GM23338 (cell line): ENCODE data around the gene KRTAP4-3. TPM values are rescaled to one million over a fixed set of nuclear protein-coding genes. Genes with fewer than 3 reads are reported as not detected.

Source experiments
- ATAC-seq: fragments of 200-7000 bp; cut with Tn5 transposase; 3 replicates; pipeline ENCODE4 v1.9.1; 2020
- DNase-seq: peaks from one replicate; pipeline ENCODE4 v3.0.0-alpha.2; 2015; ENCODE audit warnings: low spot score
- H2AFZ ChIP-seq: fragments of 200-600 bp; sonication (generic); 2 replicates; pipeline ENCODE4 v1.8.0; 2016; ENCODE audit warnings: antibody characterized with exemption, mild to moderate bottlenecking, moderate library complexity
- H3F3A ChIP-seq: fragments of 200-600 bp; sonication (generic); replicated peaks from 2 replicates; pipeline ENCODE4 v1.8.0; 2017; ENCODE audit warnings: antibody characterized with exemption, mixed run types, low read depth
- H3K27ac ChIP-seq: fragments of 200-600 bp; sonication (generic); 2 replicates; pipeline ENCODE4 v1.6.1; 2016; ENCODE audit warnings: low read depth
- H3K27me3 ChIP-seq: fragments of 200-600 bp; sonication (generic); 2 replicates; pipeline ENCODE4 v1.8.0; 2016; ENCODE audit warnings: mild to moderate bottlenecking, mixed run types, moderate library complexity; ENCODE audit not compliant: insufficient read depth
- H3K36me3 ChIP-seq: fragments of 200-600 bp; sonication (generic); 2 replicates; pipeline ENCODE4 v1.8.0; 2016; ENCODE audit warnings: mild to moderate bottlenecking; ENCODE audit not compliant: insufficient read depth
- H3K4me1 ChIP-seq: fragments of 200-600 bp; sonication (generic); 2 replicates; pipeline ENCODE4 v1.8.0; 2016; ENCODE audit warnings: mild to moderate bottlenecking, moderate library complexity; ENCODE audit not compliant: insufficient read depth
- H3K4me2 ChIP-seq: fragments of 200-600 bp; sonication (generic); 2 replicates; pipeline ENCODE4 v1.7.1; 2017; ENCODE audit warnings: mixed run types
- H3K4me3 ChIP-seq: fragments of 200-600 bp; sonication (generic); 2 replicates; pipeline ENCODE4 v1.6.1; 2016; ENCODE audit warnings: mixed run types
- H3K79me2 ChIP-seq: fragments of 200-600 bp; sonication (generic); replicated peaks from 2 replicates; pipeline ENCODE4 v1.8.0; 2017; ENCODE audit warnings: mild to moderate bottlenecking; ENCODE audit not compliant: insufficient read depth
- H3K9me2 ChIP-seq: fragments of 200-600 bp; sonication (generic); 2 replicates; pipeline ENCODE4 v1.8.0; 2017; ENCODE audit not compliant: insufficient read depth
- H4K20me1 ChIP-seq: fragments of 200-600 bp; sonication (generic); replicated peaks from 2 replicates; pipeline ENCODE4 v1.8.0; 2017; ENCODE audit warnings: mild to moderate bottlenecking; ENCODE audit not compliant: insufficient read depth
- H3K27ac Mint-ChIP-seq: 2 replicates; pipeline ENCODE4 v1.8.0; 2020; ENCODE audit warnings: inconsistent platforms, mild to moderate bottlenecking, moderate library complexity, mixed read lengths
- H3K27me3 Mint-ChIP-seq: 3 replicates; pipeline ENCODE4 v1.8.0; 2022; ENCODE audit warnings: low read depth, mild to moderate bottlenecking, moderate library complexity, mixed read lengths, inconsistent platforms; ENCODE audit not compliant: insufficient read depth, poor library complexity
- H3K36me3 Mint-ChIP-seq: 3 replicates; pipeline ENCODE4 v1.8.0; 2021; ENCODE audit warnings: low read depth, mild to moderate bottlenecking, inconsistent platforms, moderate library complexity, mixed read lengths
- H3K4me1 Mint-ChIP-seq: 3 replicates; pipeline ENCODE4 v1.8.0; 2020; ENCODE audit warnings: mild to moderate bottlenecking, inconsistent platforms, mixed read lengths
- H3K4me3 Mint-ChIP-seq: 3 replicates; pipeline ENCODE4 v1.8.0; 2021; ENCODE audit warnings: moderate library complexity, mild to moderate bottlenecking, inconsistent platforms, mixed read lengths
- H3K9me3 Mint-ChIP-seq: 3 replicates; pipeline ENCODE4 v1.8.0; 2020; ENCODE audit warnings: moderate library complexity, mild to moderate bottlenecking, inconsistent platforms, mixed read lengths
- CTCF ChIP-seq, 2 experiments: fragments of 200-600 bp in 1 of 2; sonication (generic) in 1 of 2; conservative IDR thresholded peaks; 2 replicates each; pipeline versions ENCODE4 v1.5.1 to v1.6.1; 2016 to 2017; ENCODE audit warnings: antibody characterized with exemption in 2 of 2, low read depth in 2 of 2, mild to moderate bottlenecking in 2 of 2, moderate library complexity in 1 of 2
- ETS1 ChIP-seq: IDR thresholded peaks from 2 replicates; pipeline ENCODE4 v1.6.1; 2016; ENCODE audit warnings: antibody characterized with exemption
- EZH2 ChIP-seq: fragments of 200-600 bp; sonication (generic); IDR thresholded peaks from one replicate; pipeline ENCODE4 v1.8.0; 2017; ENCODE audit warnings: antibody characterized with exemption, mild to moderate bottlenecking, low read depth; ENCODE audit not compliant: unreplicated experiment
- NANOG ChIP-seq: IDR thresholded peaks from 2 replicates; pipeline ENCODE4 v1.6.1; 2016; ENCODE audit warnings: antibody characterized with exemption, borderline replicate concordance
- POLR2AphosphoS5 ChIP-seq: IDR thresholded peaks from 2 replicates; pipeline ENCODE4 v1.6.1; 2016; ENCODE audit warnings: antibody characterized with exemption, low read depth
- REST ChIP-seq: IDR thresholded peaks from one replicate; pipeline ENCODE4 v1.6.1; 2018; ENCODE audit warnings: antibody characterized with exemption; ENCODE audit not compliant: unreplicated experiment
- STAT1 ChIP-seq: IDR thresholded peaks from one replicate; pipeline ENCODE4 v1.6.1; 2016; ENCODE audit warnings: antibody characterized with exemption; ENCODE audit not compliant: unreplicated experiment
- ZNF114 ChIP-seq: fragments of 250-450 bp; sonication (Bioruptor Pico); IDR thresholded peaks from 2 replicates; pipeline ENCODE4 v1.5.0; 2020; ENCODE audit warnings: mild to moderate bottlenecking, moderate library complexity
- ZNF331 ChIP-seq: fragments of 250-450 bp; sonication (Bioruptor Pico); IDR thresholded peaks from 2 replicates; pipeline ENCODE4 v1.5.0; 2020; ENCODE audit warnings: low read depth, mild to moderate bottlenecking, moderate library complexity
- ZNF462 ChIP-seq: fragments of 250-450 bp; sonication (Bioruptor Pico); IDR thresholded peaks from 2 replicates; pipeline ENCODE4 v1.5.0; 2020; ENCODE audit warnings: mild to moderate bottlenecking, moderate library complexity
- polyA plus RNA-seq: library from polyadenylated mRNA; unstranded; fragments of >200 nt; fragmentation: Nextera tagmentation; extraction: Ambion mirVana; gene quantifications from 2 replicates; pipeline ENCODE4 v1.2.1, GENCODE V29; 2016
- total RNA-seq: library from RNA; depleted of rRNA; stranded (reverse); fragments of >200 nt; shearing (Covaris generic); gene quantifications from 2 replicates; pipeline ENCODE4 v1.2.3, GENCODE V29; 2014

KRTAP4-3 gene
- total and polyA plus RNA-seq, 2 experiments from 2014 or later, result not detected

GRCh38 chr17:41196068-41196467, 28.0 kb upstream of the KRTAP4-3 start:
- DNase-seq (no peak), ATAC-seq (no peak)
- Histone ChIP-seq H3K4me1 (no peaks in the 10 kb centered on the region), H3K4me2 (no peak overlapping the region), H3K4me3 (no peak overlapping the region), H3K79me2 (no peaks in the 10 kb centered on the region), H4K20me1 (no peaks in the 10 kb centered on the region), H3K27ac (no peak overlapping the region), H3F3A (no peaks in the 10 kb centered on the region), H3K9me2 (no peaks in the 10 kb centered on the region; the same call in 1 of the 2 replicates), H3K27me3 (no peaks in the 10 kb centered on the region), H2AFZ (no peak overlapping the region), H3K36me3 (no peaks in the 10 kb centered on the region)
- TF ChIP-seq ZNF331 (CRISPR knock-in tag) (no peak), ZNF462 (CRISPR knock-in tag) (no peak), CTCF (conservative IDR thresholded peaks at IDR 0.05; ENCODE audit: low read depth in 2 of 2) (no peak), ZNF114 (CRISPR knock-in tag) (no peak), STAT1 (no peak), REST (no peak), EZH2 (no peak), POLR2AphosphoS5 (no peak), NANOG (no peak), ETS1 (no peak)
- Mint-ChIP-seq H3K4me3 (no peak overlapping the region), H3K36me3 (no peaks in the 10 kb centered on the region; the same call in 2 of the 3 replicates), H3K27me3 (peaks cover 2% of the 10 kb centered on the region), H3K27ac (no peak overlapping the region), H3K9me3 (peaks cover 9% of the 10 kb centered on the region; the same call in 2 of the 3 replicates), H3K4me1 (no peaks in the 10 kb centered on the region)
